Prostate gland (tissue), 2 donors: ENCODE data around the gene DLGAP1. TPM values are rescaled to one million over a fixed set of nuclear protein-coding genes. Genes with fewer than 3 reads are reported as not detected.

Experiments
- DNase-seq: peaks from one replicate; pipeline ENCODE4 v3.0.0-alpha.2; 2019; ENCODE audit warnings: low spot score
- H3K27ac ChIP-seq, 2 donors: fragments of 200-600 bp; sonication (generic); 2 replicates each; pipeline ENCODE4 v1.5.1; 2017 to 2019
- H3K27me3 ChIP-seq: fragments of 200-600 bp; sonication (generic); replicated peaks from 2 replicates; pipeline ENCODE4 v1.5.1; 2019; ENCODE audit not compliant: insufficient read depth
- H3K36me3 ChIP-seq, 2 donors: fragments of 200-600 bp; sonication (generic); 1 replicate in 1 of 2; 2 replicates in 1 of 2; pipeline versions ENCODE4 v1.5.1 to v1.8.1; 2017 to 2019
- H3K4me1 ChIP-seq: fragments of 200-600 bp; sonication (generic); replicated peaks from 2 replicates; pipeline ENCODE4 v1.5.1; 2019
- H3K4me3 ChIP-seq, 2 donors: fragments of 200-600 bp; sonication (generic); 2 replicates each; pipeline ENCODE4 v1.5.1; 2017 to 2019
- H3K9me3 ChIP-seq: fragments of 200-600 bp; sonication (generic); 2 replicates; pipeline ENCODE4 v1.5.1; 2017
- POLR2A ChIP-seq: fragments of 450-650 bp; IDR thresholded peaks from one replicate; pipeline ENCODE4 v1.6.1; 2016; ENCODE audit warnings: antibody characterized with exemption, mild to moderate bottlenecking
- POLR2AphosphoS5 ChIP-seq: sonication (generic); formaldehyde crosslinking; IDR thresholded peaks from one replicate; pipeline ENCODE4 v1.6.1; 2017; ENCODE audit warnings: antibody characterized with exemption
- WGBS: methylation state at CpG from one replicate; pipeline ENCODE4 v1.1.5; 2018; 5-methylcytosine and 5-hydroxymethylcytosine counted together
- intact Hi-C: fragments of 100-400 bp; cut with DNase I; formaldehyde crosslinking; loops from one replicate; pipeline ENCODE4 v1.14.2; 2022
- total RNA-seq, 2 donors: library from RNA; depleted of rRNA; stranded (reverse); fragments of >200 nt; gene quantifications; one replicate each; pipeline ENCODE4 v1.1.0, GENCODE V29; 2016
- TF ChIP-seq, protein P1 (sequence below), 4 experiments: fragments of 200-600 bp in 2 of 4; fragments of 450-650 bp in 2 of 4; sonication (generic) in 2 of 4; IDR thresholded peaks; 1 replicate in 3 of 4; 2 replicates in 1 of 4; pipeline ENCODE4 v1.5.1; 2016 to 2019; ENCODE audit warnings: antibody characterized with exemption in 4 of 4, mild to moderate bottlenecking in 2 of 4, moderate library complexity in 2 of 4

DLGAP1 gene
- total RNA-seq, 2 donors from 2014 or later, result 42.2 to 66.7 TPM

DNA sequence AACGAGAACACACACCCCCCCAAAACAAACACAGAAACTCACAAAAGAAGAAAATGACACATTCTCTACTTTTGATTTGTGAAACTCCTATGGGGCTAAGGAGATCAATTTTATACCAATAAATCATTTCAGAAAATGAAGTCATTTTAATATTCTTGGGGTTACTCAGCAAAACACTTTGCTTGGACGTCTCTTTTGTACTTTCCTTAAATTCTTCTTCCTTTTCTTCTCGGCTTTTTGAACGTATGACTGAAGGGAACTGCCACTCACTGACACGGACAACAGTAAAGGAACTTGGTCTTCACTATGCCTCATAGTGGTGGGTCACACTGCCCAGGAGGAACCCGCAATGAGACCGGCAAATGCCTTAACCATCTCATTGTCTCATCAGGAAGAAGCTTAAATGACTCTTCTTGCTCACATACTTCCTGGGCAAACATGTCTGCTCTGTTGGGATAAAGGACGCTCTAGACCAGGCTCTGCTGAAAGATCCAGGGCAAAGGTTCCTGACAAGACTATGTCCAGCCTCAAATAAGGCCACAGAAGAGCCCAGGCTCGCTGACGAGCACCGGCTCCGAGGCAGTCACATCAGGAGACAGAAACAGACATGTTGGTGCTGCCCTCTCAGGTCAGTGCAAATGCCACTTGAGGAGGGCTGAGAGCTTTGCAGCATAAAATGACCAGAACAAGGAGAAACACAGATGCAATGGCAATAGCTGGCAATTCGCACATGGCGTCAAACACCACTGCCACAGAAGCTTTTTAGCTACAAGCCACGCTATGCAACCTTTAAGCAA is 799.7 kb downstream of the DLGAP1 start:
- DNase-seq, result no peak
- no peaks in the 10 kb centered on the region for H3K4me1 ChIP-seq
- H3K4me3 ChIP-seq, result no peak overlapping the region
- no peaks in the 10 kb centered on the region for H3K36me3 ChIP-seq
- no peaks in the 10 kb centered on the region for H3K27me3 ChIP-seq
- 83% methylated on average over 15 of the region's 15 CpGs for WGBS
- no peak overlapping the region for H3K27ac ChIP-seq
- TF ChIP-seq POLR2A (no peak), POLR2AphosphoS5 (no peak)
- TF ChIP-seq, protein P1, sequence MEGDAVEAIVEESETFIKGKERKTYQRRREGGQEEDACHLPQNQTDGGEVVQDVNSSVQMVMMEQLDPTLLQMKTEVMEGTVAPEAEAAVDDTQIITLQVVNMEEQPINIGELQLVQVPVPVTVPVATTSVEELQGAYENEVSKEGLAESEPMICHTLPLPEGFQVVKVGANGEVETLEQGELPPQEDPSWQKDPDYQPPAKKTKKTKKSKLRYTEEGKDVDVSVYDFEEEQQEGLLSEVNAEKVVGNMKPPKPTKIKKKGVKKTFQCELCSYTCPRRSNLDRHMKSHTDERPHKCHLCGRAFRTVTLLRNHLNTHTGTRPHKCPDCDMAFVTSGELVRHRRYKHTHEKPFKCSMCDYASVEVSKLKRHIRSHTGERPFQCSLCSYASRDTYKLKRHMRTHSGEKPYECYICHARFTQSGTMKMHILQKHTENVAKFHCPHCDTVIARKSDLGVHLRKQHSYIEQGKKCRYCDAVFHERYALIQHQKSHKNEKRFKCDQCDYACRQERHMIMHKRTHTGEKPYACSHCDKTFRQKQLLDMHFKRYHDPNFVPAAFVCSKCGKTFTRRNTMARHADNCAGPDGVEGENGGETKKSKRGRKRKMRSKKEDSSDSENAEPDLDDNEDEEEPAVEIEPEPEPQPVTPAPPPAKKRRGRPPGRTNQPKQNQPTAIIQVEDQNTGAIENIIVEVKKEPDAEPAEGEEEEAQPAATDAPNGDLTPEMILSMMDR (IDR thresholded peaks at IDR 0.05), result no peak
- intact Hi-C loops, result no loop called here
- no peaks in the 10 kb centered on the region for H3K9me3 ChIP-seq

DNA sequence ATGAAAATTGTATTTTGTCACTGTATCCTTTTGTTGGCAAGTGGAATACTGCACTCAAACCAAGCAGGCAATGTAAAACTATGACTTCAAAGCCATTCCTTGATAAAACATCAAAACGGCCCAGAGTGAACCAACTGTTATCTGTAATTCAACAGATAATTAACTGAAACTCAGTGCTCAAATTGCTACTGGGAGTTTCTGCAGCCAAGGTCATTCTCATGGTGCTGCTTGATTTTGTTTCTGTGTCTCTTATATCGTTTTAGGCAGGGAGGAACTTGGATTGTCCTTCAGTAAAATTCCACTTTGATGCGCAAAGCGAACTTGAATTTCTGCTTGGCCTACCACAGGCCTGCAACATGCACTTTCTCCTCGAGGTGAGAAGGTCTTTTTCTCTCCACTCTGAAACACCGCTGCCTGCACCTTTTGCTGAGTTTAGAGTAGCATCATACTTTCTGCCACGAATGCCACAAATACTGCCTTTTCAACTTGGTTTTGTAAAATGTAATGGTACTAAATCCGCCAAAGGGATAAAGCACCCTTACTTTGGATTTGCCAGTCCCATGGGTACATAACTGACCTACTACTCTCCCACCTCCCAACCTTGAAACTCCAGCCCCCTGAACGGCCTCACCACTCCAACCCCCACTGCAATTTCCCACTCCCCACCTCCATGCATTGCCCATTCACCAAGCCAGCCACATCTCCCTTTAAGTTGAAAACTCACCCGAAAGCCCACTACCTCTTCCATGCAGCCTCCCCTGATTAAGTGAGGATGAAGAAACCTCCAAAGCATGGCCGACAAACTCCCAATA is 800.5 kb downstream of the DLGAP1 start:
- no peaks in the 10 kb centered on the region for H3K4me1 ChIP-seq
- TF ChIP-seq, protein P1 (IDR thresholded peaks at IDR 0.05), result no peak
- TF ChIP-seq POLR2A (no peak), POLR2AphosphoS5 (no peak)
- H3K36me3 ChIP-seq, result no peaks in the 10 kb centered on the region
- no peak overlapping the region for H3K27ac ChIP-seq
- 80% methylated on average over 11 of the region's 11 CpGs for WGBS
- no peaks in the 10 kb centered on the region for H3K9me3 ChIP-seq
- H3K27me3 ChIP-seq, result no peaks in the 10 kb centered on the region
- no peak for DNase-seq
- H3K4me3 ChIP-seq, result no peak overlapping the region
- intact Hi-C loops, result no loop called here

DNA sequence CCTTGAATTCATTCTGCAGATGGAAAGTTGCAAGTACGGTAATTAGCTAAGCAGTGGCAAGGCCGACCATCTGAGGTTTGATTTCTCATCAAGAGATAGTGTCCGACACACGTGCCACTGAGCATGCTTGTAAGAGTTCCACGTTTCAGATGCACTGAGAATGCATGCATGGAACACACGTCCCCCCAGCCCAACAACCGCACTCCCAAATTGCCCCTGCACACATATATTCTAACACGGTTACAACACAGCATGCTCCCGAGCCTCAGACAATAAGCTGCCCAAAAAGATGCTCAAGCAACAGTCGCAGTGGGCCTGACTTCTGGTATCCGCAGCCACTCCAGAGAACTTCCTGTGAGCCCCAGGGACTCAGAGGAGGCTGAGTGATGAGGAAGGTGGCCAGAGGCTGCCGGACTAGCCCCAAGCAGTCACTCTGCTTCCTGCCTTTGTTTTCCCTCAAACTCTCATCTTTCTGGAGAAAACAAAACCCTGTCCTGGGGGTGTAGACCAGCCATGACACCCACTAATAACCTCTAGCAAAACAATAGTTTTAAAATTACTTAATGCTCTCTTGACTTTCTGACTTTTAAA is 801.2 kb downstream of the DLGAP1 start:
- Histone ChIP-seq H3K27ac (no peak overlapping the region), H3K36me3 (no peaks in the 10 kb centered on the region), H3K27me3 (no peaks in the 10 kb centered on the region), H3K4me3 (no peak overlapping the region), H3K4me1 (no peaks in the 10 kb centered on the region), H3K9me3 (no peaks in the 10 kb centered on the region)
- no peak for TF ChIP-seq POLR2A
- no peak for TF ChIP-seq POLR2AphosphoS5
- TF ChIP-seq, protein P1 (IDR thresholded peaks at IDR 0.05), result no peak
- DNase-seq, result no peak
- WGBS, result 93% methylated on average over 12 of the region's 12 CpGs
- intact Hi-C loops, result no loop called here

DNA sequence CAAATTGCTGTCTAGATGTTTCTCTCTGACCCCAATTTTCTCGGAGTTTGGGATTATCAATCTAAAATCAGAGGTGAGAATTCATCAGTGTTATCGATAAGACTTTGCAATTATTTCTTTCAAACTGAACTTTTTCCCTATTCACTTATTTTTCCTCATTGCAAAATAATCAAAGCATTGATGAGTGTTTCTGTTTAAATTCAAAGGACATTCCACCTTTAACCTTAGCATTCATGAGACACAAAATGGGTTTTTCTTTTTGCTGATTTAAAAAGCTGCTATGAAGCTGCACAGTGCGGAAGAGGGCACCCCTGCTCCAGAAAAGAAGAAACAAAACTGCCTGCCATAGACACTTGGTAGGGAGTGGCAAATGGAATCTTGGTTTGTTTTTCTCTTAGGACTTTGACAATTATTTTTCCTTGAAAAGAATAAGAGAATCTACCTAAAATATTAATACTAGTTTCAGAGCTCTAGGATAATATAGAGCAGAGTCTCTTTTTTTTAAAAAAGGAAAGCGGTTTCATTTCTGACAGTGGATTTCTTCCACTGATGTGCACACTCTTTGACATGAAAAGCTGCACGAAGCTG is 801.8 kb downstream of the DLGAP1 start:
- no peaks in the 10 kb centered on the region for H3K4me1 ChIP-seq
- TF ChIP-seq POLR2AphosphoS5 (no peak), POLR2A (no peak)
- TF ChIP-seq, protein P1 (IDR thresholded peaks at IDR 0.05), result no peak
- H3K4me3 ChIP-seq, result no peak overlapping the region
- H3K27ac ChIP-seq, result no peak overlapping the region
- no peak for DNase-seq
- intact Hi-C loops, result no loop called here
- H3K27me3 ChIP-seq, result no peaks in the 10 kb centered on the region
- H3K36me3 ChIP-seq, result no peaks in the 10 kb centered on the region
- no peaks in the 10 kb centered on the region for H3K9me3 ChIP-seq
- 87% methylated on average over 5 of the region's 5 CpGs for WGBS
